PC-9 (cell line): Measurements from ENCODE around the gene ZFR. TPM values are rescaled to one million over a fixed set of nuclear protein-coding genes. Genes with fewer than 3 reads are reported as not detected.

Experiments
- BruUV-seq: library from RNA; stranded (reverse); fragments of 400-500 nt; replicated peaks from 2 replicates; lab custom pipeline; 2021; lab: Mats Ljungman, UMichigan
- CTCF ChIA-PET: fragments of 300-600 bp; sonication (Branson Sonifier 250); formaldehyde crosslinking; loops from one replicate; lab custom pipeline; 2022; ENCODE audit warnings: antibody characterized with exemption; lab: Charles Lee
- POLR2A ChIA-PET: fragments of 300-600 bp; sonication (Branson Sonifier 250); formaldehyde crosslinking; loops from one replicate; lab custom pipeline; 2022; ENCODE audit warnings: antibody characterized with exemption; ENCODE audit not compliant: unreplicated experiment; lab: Charles Lee
- DNase-seq, 2 experiments: peaks; one replicate each; pipeline versions ENCODE4 v3.0.0 to v3.0.0-alpha.2; 2015 to 2022; ENCODE audit warnings: mixed read lengths in 1 of 2
- H2AFZ ChIP-seq: fragments of 200-600 bp; sonication (generic); 2 replicates; pipeline ENCODE4 v1.8.1; 2017; ENCODE audit warnings: antibody characterized with exemption
- H3F3A ChIP-seq: fragments of 200-600 bp; sonication (generic); 2 replicates; pipeline ENCODE4 v1.8.1; 2017; ENCODE audit warnings: antibody characterized with exemption, mild to moderate bottlenecking, low read depth; ENCODE audit not compliant: insufficient read depth
- H3K27ac ChIP-seq: fragments of 200-600 bp; sonication (generic); 2 replicates; pipeline ENCODE4 v1.6.1; 2016; ENCODE audit warnings: mixed run types
- H3K27me3 ChIP-seq: fragments of 200-600 bp; sonication (generic); 2 replicates; pipeline ENCODE4 v1.6.1; 2016; ENCODE audit warnings: low read depth, mixed run types; ENCODE audit not compliant: insufficient read depth
- H3K36me3 ChIP-seq: fragments of 200-600 bp; sonication (generic); 2 replicates; pipeline ENCODE4 v1.6.1; 2016; ENCODE audit warnings: low read depth, mixed run types
- H3K4me1 ChIP-seq: fragments of 200-600 bp; sonication (generic); replicated peaks from 2 replicates; pipeline ENCODE4 v1.6.1; 2016; ENCODE audit warnings: mixed run types; ENCODE audit not compliant: insufficient read depth
- H3K4me2 ChIP-seq: fragments of 200-600 bp; sonication (generic); 2 replicates; pipeline ENCODE4 v1.6.1; 2017; ENCODE audit warnings: mixed run types
- H3K4me3 ChIP-seq: fragments of 200-600 bp; sonication (generic); 2 replicates; pipeline ENCODE4 v1.6.1; 2016; ENCODE audit warnings: mixed run types
- H3K79me2 ChIP-seq: fragments of 200-600 bp; sonication (generic); 2 replicates; pipeline ENCODE4 v1.6.1; 2017; ENCODE audit warnings: low read depth, mixed run types
- H3K9me2 ChIP-seq: fragments of 200-600 bp; sonication (generic); 2 replicates; pipeline ENCODE4 v1.8.1; 2017; ENCODE audit warnings: mild to moderate bottlenecking; ENCODE audit not compliant: insufficient read depth
- H3K9me3 ChIP-seq: fragments of 200-600 bp; sonication (generic); 2 replicates; pipeline ENCODE4 v1.8.1; 2016; ENCODE audit warnings: low read depth; ENCODE audit not compliant: insufficient read depth
- H4K20me1 ChIP-seq: fragments of 200-600 bp; sonication (generic); 2 replicates; pipeline ENCODE4 v1.8.1; 2017; ENCODE audit not compliant: insufficient read depth
- CTCF ChIP-seq: fragments of 200-600 bp; sonication (generic); conservative IDR thresholded peaks from 2 replicates; pipeline ENCODE4 v1.6.1; 2017; ENCODE audit warnings: mixed run types, antibody characterized with exemption, mild to moderate bottlenecking, moderate library complexity
- EZH2 ChIP-seq: fragments of 200-600 bp; sonication (generic); IDR thresholded peaks from 2 replicates; pipeline ENCODE4 v1.8.0; 2017; ENCODE audit warnings: antibody characterized with exemption, low read depth
- intact Hi-C: fragments of 100-400 bp; cut with micrococcal nuclease; formaldehyde crosslinking; loops from one replicate; pipeline ENCODE4 v1.10.0; 2022; ENCODE audit not compliant: unreplicated experiment
- total RNA-seq: library from RNA; stranded (reverse); gene quantifications from 2 replicates; pipeline ENCODE4 v1.2.3, GENCODE V29; 2021

The ZFR gene
- total RNA-seq, 1 experiment from 2014 or later, result 69.2 TPM

DNA sequence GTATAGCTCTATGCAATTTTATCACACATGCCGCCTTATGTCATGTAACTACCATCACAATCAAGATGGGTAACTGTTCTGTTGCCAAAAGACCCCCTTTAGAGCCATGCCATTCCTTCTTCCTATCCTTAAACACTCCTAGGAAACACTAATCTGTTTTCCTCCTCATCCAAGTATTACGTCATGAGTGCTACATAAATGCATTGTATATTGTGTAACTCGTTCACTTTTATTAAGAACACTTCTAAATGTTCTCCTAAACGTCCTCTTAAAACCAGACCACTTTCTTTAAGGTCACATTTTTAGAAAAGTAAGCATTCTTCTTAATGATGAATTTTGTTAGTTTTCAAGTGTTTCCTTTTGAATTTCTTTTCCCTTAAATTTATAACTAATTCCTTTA, 82.0 kb downstream of the ZFR start:
- 0 out of 2 replicates have a peak, but pooled peaks cover 3% of the 10 kb centered on the region for H4K20me1 ChIP-seq
- H2AFZ ChIP-seq, result no peak overlapping the region
- peaks cover 39% of the 10 kb centered on the region for H3K36me3 ChIP-seq
- H3K4me3 ChIP-seq, result no peak overlapping the region
- TF ChIP-seq CTCF, result no peak
- no peak for TF ChIP-seq EZH2
- ChIA-PET POLR2A (no interaction called here), CTCF (no interaction called here)
- no peaks in the 10 kb centered on the region for H3K79me2 ChIP-seq
- H3K9me2 ChIP-seq, result no peaks in the 10 kb centered on the region
- no peak overlapping the region for H3K27ac ChIP-seq
- no peak for DNase-seq
- H3K4me2 ChIP-seq, result no peak overlapping the region
- no peaks in the 10 kb centered on the region for H3K4me1 ChIP-seq
- H3K9me3 ChIP-seq, result no peaks in the 10 kb centered on the region
- BruUV-seq, result no TSS peak
- no peaks in the 10 kb centered on the region for H3K27me3 ChIP-seq
- intact Hi-C loops, result no loop called here
- no peaks in the 10 kb centered on the region; the same call in none of the 2 replicates for H3F3A ChIP-seq

GRCh38 chr5:32360906-32361305, 83.6 kb downstream of the ZFR start:
- H3K27me3 ChIP-seq, result no peaks in the 10 kb centered on the region
- H3K4me3 ChIP-seq, result no peak overlapping the region
- no peak overlapping the region for H3K27ac ChIP-seq
- TF ChIP-seq CTCF, result no peak
- no peak for TF ChIP-seq EZH2
- no peaks in the 10 kb centered on the region for H3K9me3 ChIP-seq
- H2AFZ ChIP-seq, result no peak overlapping the region
- intact Hi-C loops, result no loop called here
- H3F3A ChIP-seq, result no peaks in the 10 kb centered on the region; the same call in 1 of the 2 replicates
- CTCF ChIA-PET, result no interaction called here
- no TSS peak for BruUV-seq
- POLR2A ChIA-PET, result no interaction called here
- no peaks in the 10 kb centered on the region for H3K79me2 ChIP-seq
- peaks cover 40% of the 10 kb centered on the region for H3K36me3 ChIP-seq
- DNase-seq, result peak in 1 of 2 experiments; percentile 59
- 0 out of 2 replicates have a peak, but pooled peaks cover 3% of the 10 kb centered on the region for H4K20me1 ChIP-seq
- H3K4me2 ChIP-seq, result no peak overlapping the region
- H3K4me1 ChIP-seq, result no peaks in the 10 kb centered on the region
- no peaks in the 10 kb centered on the region for H3K9me2 ChIP-seq

DNA sequence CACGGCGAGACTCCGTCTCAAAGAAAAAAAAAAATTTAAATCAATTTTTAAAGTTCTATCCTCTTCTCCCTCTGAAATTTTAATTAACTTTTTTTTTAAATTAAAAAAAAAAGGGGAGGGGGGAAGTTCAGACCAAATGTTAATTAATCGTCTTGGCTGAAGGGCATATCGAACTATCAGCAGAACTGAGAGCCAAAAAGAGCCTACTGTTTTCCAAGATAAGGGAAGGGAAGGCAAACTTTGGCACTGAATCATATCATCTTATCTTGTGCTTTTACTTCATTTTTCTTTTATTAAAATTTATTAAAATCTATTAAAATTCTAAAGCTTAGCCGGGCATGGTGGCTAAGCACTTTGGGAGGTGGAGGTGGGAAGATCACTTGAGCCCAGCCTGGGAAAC, 85.9 kb downstream of the ZFR start:
- Histone ChIP-seq H3K9me2 (no peaks in the 10 kb centered on the region), H3K27me3 (no peaks in the 10 kb centered on the region), H3F3A (peaks cover 4% of the 10 kb centered on the region; the same call in 1 of the 2 replicates), H2AFZ (no peak overlapping the region), H3K4me2 (no peak overlapping the region), H3K79me2 (no peaks in the 10 kb centered on the region), H3K27ac (no peak overlapping the region), H4K20me1 (0 out of 2 replicates have a peak, but pooled peaks cover 3% of the 10 kb centered on the region), H3K36me3 (peaks cover 40% of the 10 kb centered on the region), H3K9me3 (no peaks in the 10 kb centered on the region), H3K4me3 (no peak overlapping the region), H3K4me1 (no peaks in the 10 kb centered on the region)
- ChIA-PET CTCF (no interaction called here), POLR2A (no interaction called here)
- TF ChIP-seq EZH2 (no peak), CTCF (no peak)
- intact Hi-C loops, result no loop called here
- no peak for DNase-seq
- no TSS peak for BruUV-seq
